Neural progenitor cell (in vitro differentiated cells): ENCODE results near the gene SRCIN1.

Experiments
- CTCF ChIP-seq: fragments of 200-600 bp; sonication (generic); IDR thresholded peaks from 2 replicates; pipeline ENCODE4 v1.5.1; 2017; ENCODE audit warnings: antibody characterized with exemption, mild to moderate bottlenecking
- EZH2 ChIP-seq: fragments of 200-600 bp; sonication (generic); IDR thresholded peaks from 2 replicates; pipeline ENCODE4 v1.6.1; 2017; ENCODE audit warnings: antibody characterized with exemption, mild to moderate bottlenecking, moderate library complexity

- TF ChIP-seq EZH2 (no peak), CTCF (no peak)
Observed at GRCh38 chr17:38485146-38485468, 120.6 kb downstream of the SRCIN1 start.
